ENCODE data around the gene TMEM47. TPM values are rescaled to one million over a fixed set of nuclear protein-coding genes. Genes with fewer than 3 reads are reported as not detected.

TMEM47 gene
- total RNA-seq, 1 donor from 2014 or later: 51.6 TPM

DNA sequence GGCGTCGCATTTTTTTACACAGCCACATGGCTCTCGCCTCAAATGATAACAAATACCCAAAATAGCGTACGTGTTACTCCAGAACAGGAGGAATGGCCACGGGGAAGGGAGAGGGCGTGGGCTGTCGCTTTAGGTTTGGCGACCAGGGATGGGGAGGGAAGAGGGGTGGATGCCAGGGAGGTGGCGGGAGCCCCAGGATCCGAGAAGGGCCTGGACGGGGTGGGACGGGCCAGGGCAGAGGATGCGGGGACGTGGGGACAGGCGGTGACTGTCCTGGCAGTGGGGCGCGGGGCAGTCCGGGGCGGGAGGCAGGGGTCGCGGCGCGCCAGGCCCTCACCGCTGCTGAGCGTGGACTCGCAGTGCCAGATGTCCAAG lies 631 bp downstream of the TMEM47 start:
- no peak for DNase-seq (ENCODE audit: extremely low spot score, unreplicated experiment)
- H3K9me3 Mint-ChIP-seq (ENCODE audit: unreplicated experiment): no peaks in the 10 kb centered on the region
- TF ChIP-seq, protein P1, sequence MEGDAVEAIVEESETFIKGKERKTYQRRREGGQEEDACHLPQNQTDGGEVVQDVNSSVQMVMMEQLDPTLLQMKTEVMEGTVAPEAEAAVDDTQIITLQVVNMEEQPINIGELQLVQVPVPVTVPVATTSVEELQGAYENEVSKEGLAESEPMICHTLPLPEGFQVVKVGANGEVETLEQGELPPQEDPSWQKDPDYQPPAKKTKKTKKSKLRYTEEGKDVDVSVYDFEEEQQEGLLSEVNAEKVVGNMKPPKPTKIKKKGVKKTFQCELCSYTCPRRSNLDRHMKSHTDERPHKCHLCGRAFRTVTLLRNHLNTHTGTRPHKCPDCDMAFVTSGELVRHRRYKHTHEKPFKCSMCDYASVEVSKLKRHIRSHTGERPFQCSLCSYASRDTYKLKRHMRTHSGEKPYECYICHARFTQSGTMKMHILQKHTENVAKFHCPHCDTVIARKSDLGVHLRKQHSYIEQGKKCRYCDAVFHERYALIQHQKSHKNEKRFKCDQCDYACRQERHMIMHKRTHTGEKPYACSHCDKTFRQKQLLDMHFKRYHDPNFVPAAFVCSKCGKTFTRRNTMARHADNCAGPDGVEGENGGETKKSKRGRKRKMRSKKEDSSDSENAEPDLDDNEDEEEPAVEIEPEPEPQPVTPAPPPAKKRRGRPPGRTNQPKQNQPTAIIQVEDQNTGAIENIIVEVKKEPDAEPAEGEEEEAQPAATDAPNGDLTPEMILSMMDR (IDR thresholded peaks at IDR 0.05): no peak
- peak overlapping the region; percentile 94 for H3K27ac Mint-ChIP-seq (ENCODE audit: unreplicated experiment)
- H3K27me3 Mint-ChIP-seq (ENCODE audit: unreplicated experiment): peaks cover 9% of the 10 kb centered on the region
- peaks cover 29% of the 10 kb centered on the region for H3K4me1 Mint-ChIP-seq (ENCODE audit: unreplicated experiment)
- H3K4me3 Mint-ChIP-seq (ENCODE audit: unreplicated experiment): peak overlapping the region; percentile 89
- H3K36me3 Mint-ChIP-seq (ENCODE audit: unreplicated experiment): no peaks in the 10 kb centered on the region

DNA sequence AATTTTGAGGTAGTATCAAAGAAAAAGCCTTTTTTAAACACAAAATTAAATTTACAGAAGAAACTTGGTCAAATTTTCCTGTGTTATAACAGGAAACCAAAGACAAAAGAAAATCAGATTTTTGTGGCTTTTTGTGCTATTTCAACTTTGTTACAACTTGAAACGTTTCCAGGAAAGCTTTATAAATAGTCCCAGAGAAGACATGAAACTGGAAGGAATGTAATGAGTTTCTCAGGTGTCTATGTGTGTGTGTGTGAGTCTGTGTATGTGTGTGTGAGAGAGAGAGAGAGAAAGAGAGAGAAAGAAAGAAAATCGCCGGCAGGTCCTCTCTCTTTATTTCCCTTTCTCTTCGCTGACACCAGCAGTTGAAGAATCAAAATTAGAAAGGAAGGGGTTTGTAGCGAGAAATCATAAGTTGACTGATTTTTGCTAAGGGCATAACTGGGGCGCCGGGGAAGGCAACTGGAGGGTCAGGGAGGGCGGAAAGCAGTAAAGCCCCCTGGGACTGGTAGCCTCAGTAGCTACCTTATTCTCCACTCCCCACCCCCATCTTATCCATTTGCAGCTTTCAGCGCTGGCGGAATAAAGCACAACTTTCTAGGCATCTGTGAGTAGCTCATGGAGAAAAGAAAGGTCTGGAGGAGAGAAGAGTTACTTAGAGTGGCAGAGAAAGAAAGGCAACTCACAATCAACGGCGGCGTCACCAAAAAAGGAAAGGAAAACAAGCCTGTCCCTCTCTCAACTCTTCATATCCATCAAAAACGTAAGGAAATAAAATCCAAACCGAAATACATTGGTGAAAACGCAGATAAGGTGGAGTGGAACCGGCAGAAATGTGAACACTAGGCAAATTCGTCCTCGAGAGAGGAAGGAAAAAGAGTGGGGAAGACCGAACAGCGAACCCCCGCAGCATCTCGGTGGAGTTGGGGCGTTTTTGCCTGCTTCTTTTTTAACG lies 1.3 kb downstream of the TMEM47 start:
- no peak for DNase-seq (ENCODE audit: extremely low spot score, unreplicated experiment)
- H3K4me3 Mint-ChIP-seq (ENCODE audit: unreplicated experiment): peak overlapping the region; percentile 89
- H3K4me1 Mint-ChIP-seq (ENCODE audit: unreplicated experiment): peaks cover 32% of the 10 kb centered on the region
- peak overlapping the region; percentile 94 for H3K27ac Mint-ChIP-seq (ENCODE audit: unreplicated experiment)
- H3K9me3 Mint-ChIP-seq (ENCODE audit: unreplicated experiment): no peaks in the 10 kb centered on the region
- TF ChIP-seq, protein P1 (IDR thresholded peaks at IDR 0.05): no peak
- peaks cover 9% of the 10 kb centered on the region for H3K27me3 Mint-ChIP-seq (ENCODE audit: unreplicated experiment)
- no peaks in the 10 kb centered on the region for H3K36me3 Mint-ChIP-seq (ENCODE audit: unreplicated experiment)

DNA sequence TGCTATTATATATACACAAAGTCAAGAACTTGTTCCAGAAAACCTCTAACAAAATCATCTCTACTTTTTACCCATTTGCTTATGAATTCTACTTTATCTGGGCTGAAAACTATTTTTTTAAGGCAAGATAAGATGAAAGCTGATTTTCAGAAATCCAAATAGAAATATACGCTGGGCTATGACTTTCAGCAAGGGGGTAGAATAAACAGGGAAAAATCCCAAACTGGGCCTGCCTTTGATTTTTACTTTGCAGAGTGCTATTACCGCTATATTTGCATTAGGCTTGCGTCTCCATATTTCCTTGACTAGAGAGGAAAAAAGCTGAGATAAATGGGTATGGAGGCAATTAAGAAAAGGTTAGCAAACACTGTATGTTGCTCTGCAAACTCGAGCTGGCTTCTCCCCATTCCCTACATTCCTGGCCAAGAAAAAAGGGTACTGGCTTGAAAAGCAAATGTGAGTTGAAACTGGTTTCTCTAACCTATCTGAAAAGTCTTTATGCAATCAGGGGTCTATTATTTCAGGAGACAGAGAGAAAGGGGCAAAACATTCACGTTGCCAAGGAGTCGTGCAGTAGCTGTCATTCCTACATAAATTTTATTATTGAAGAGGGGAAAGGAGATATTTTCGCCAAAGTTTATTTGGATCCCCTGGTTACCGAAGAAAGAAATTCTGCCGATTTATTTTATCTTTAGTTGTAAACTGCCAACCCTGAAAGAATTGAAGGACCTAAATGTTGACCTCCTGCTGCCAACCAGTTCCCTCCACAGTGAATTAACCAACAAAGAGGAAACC lies 2.2 kb downstream of the TMEM47 start:
- Mint-ChIP-seq H3K4me3 (ENCODE audit: unreplicated experiment) (peak overlapping the region; percentile 89), H3K36me3 (ENCODE audit: unreplicated experiment) (no peaks in the 10 kb centered on the region), H3K4me1 (ENCODE audit: unreplicated experiment) (peaks cover 35% of the 10 kb centered on the region), H3K27ac (ENCODE audit: unreplicated experiment) (peak overlapping the region; percentile 94), H3K27me3 (ENCODE audit: unreplicated experiment) (peaks cover 9% of the 10 kb centered on the region), H3K9me3 (ENCODE audit: unreplicated experiment) (no peaks in the 10 kb centered on the region)
- TF ChIP-seq, protein P1 (IDR thresholded peaks at IDR 0.05): no peak
- DNase-seq (ENCODE audit: extremely low spot score, unreplicated experiment): no peak

DNA sequence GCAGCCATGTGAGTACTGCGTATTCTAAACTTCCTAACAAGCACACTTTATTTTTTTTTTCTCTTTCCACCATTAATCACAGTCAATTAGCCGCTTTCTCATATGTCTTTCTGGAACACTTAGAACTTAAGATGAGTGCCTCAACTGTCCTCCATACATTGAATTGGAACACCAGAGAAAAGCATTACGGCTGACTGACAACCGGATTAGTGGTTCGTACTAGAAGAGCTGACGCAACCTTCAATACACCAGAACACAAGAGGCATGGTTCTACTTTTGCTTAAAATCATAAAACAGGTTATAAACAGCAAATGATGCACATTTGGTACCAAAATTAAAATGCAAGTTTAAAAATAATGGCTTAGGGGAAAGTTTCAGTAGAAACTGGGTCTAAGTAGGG lies 3.3 kb downstream of the TMEM47 start:
- DNase-seq (ENCODE audit: extremely low spot score, unreplicated experiment): no peak
- Mint-ChIP-seq H3K27me3 (ENCODE audit: unreplicated experiment) (peaks cover 9% of the 10 kb centered on the region), H3K4me3 (ENCODE audit: unreplicated experiment) (peak overlapping the region; percentile 89), H3K27ac (ENCODE audit: unreplicated experiment) (peak overlapping the region; percentile 94), H3K36me3 (ENCODE audit: unreplicated experiment) (no peaks in the 10 kb centered on the region), H3K4me1 (ENCODE audit: unreplicated experiment) (peaks cover 35% of the 10 kb centered on the region), H3K9me3 (ENCODE audit: unreplicated experiment) (no peaks in the 10 kb centered on the region)
- TF ChIP-seq, protein P1 (IDR thresholded peaks at IDR 0.05): no peak

DNA sequence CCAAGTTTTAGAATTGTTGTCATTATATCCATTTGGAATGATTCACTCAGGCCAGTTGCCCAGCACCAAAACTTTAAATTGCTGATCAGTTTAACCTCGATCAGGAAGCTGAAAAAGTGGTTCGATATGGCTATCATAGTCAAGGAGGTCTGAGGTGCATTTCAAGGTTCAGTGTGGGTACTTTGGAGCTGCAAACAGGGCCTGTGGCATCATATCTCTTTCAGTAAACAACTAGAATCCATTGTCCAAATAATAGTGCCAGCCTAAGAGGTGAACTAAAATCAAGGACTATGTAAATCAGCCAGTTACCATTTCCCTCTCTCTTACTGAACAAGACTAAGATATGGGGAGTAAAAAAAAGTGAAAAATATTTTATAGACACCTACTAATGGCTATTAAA lies 14.2 kb downstream of the TMEM47 start:
- peaks cover 3% of the 10 kb centered on the region for H3K9me3 Mint-ChIP-seq (ENCODE audit: unreplicated experiment)
- H3K36me3 Mint-ChIP-seq (ENCODE audit: unreplicated experiment): no peaks in the 10 kb centered on the region
- no peak overlapping the region for H3K4me3 Mint-ChIP-seq (ENCODE audit: unreplicated experiment)

More for the DNA sequence above, 14.2 kb downstream of the TMEM47 start:
- DNase-seq (ENCODE audit: extremely low spot score, unreplicated experiment): no peak
- no peak overlapping the region for H3K27ac Mint-ChIP-seq (ENCODE audit: unreplicated experiment)
- TF ChIP-seq, protein P1 (IDR thresholded peaks at IDR 0.05): no peak
- peaks cover 8% of the 10 kb centered on the region for H3K4me1 Mint-ChIP-seq (ENCODE audit: unreplicated experiment)
- no peaks in the 10 kb centered on the region for H3K27me3 Mint-ChIP-seq (ENCODE audit: unreplicated experiment)

Measured in osteocyte (in vitro differentiated cells).